WTC11 (cell line): ENCODE measurements around the gene EHMT1. TPM values are rescaled to one million over a fixed set of nuclear protein-coding genes. Genes with fewer than 3 reads are reported as not detected.

Experiments
- ATAC-seq: fragments of 200-7000 bp; cut with Tn5 transposase; 2 replicates; pipeline ENCODE4 v1.10.0; 2021; ENCODE audit warnings: mild to moderate bottlenecking, moderate library complexity
- CTCF ChIA-PET: fragments of 300-600 bp; sonication (Branson Sonifier 250); formaldehyde crosslinking; loops from one replicate; lab custom pipeline; 2021; ENCODE audit warnings: antibody characterized with exemption; lab: Charles Lee
- POLR2A ChIA-PET: fragments of 350-600 bp; sonication (Branson Sonifier 250); formaldehyde crosslinking; loops from one replicate; lab custom pipeline; 2021; ENCODE audit warnings: antibody characterized with exemption; lab: Charles Lee
- DNase-seq: peaks from one replicate; pipeline ENCODE4 v3.0.0; 2021; ENCODE audit warnings: low spot score
- H3K27ac Mint-ChIP-seq: 2 replicates; pipeline ENCODE4 v1.8.0; 2021; ENCODE audit warnings: mixed read lengths
- H3K27me3 Mint-ChIP-seq: 2 replicates; pipeline ENCODE4 v1.8.0; 2021; ENCODE audit warnings: low read depth, mild to moderate bottlenecking, moderate library complexity, mixed read lengths
- H3K36me3 Mint-ChIP-seq: 2 replicates; pipeline ENCODE4 v1.8.0; 2021; ENCODE audit warnings: mixed read lengths
- H3K4me1 Mint-ChIP-seq: 2 replicates; pipeline ENCODE4 v1.8.0; 2022; ENCODE audit warnings: mixed read lengths
- H3K4me3 Mint-ChIP-seq: 2 replicates; pipeline ENCODE4 v1.8.0; 2021; ENCODE audit warnings: mild to moderate bottlenecking, moderate library complexity, mixed read lengths
- H3K9me3 Mint-ChIP-seq: 2 replicates; pipeline ENCODE4 v1.8.0; 2021; ENCODE audit warnings: mixed read lengths
- CBFB ChIP-seq: sonication (generic); formaldehyde crosslinking; IDR thresholded peaks from 2 replicates; pipeline ENCODE4 v1.8.1; 2022; ENCODE audit warnings: mild to moderate bottlenecking, low read depth, missing genetic modification reagents
- ELF4 ChIP-seq: sonication (generic); formaldehyde crosslinking; IDR thresholded peaks from 2 replicates; pipeline ENCODE4 v1.8.1; 2022; ENCODE audit warnings: low read depth, mild to moderate bottlenecking, moderate library complexity, missing genetic modification reagents
- EMX1 ChIP-seq: fragments of 250-450 bp; sonication (Bioruptor Pico); IDR thresholded peaks from 2 replicates; pipeline ENCODE4 v1.8.0; 2021; ENCODE audit warnings: mild to moderate bottlenecking
- ERG ChIP-seq: fragments of 250-450 bp; sonication (Bioruptor Pico); IDR thresholded peaks from 2 replicates; pipeline ENCODE4 v1.8.0; 2021; ENCODE audit warnings: mild to moderate bottlenecking
- ESRRA ChIP-seq: sonication (generic); formaldehyde crosslinking; IDR thresholded peaks from 2 replicates; pipeline ENCODE4 v1.8.1; 2022; ENCODE audit warnings: mild to moderate bottlenecking, missing genetic modification reagents, borderline replicate concordance
- FOXK1 ChIP-seq: sonication (generic); formaldehyde crosslinking; IDR thresholded peaks from 2 replicates; pipeline ENCODE4 v1.8.0; 2022; ENCODE audit warnings: mild to moderate bottlenecking, moderate library complexity, missing genetic modification reagents
- GABPB1 ChIP-seq: sonication (generic); formaldehyde crosslinking; IDR thresholded peaks from 2 replicates; pipeline ENCODE4 v1.8.1; 2023; ENCODE audit warnings: mild to moderate bottlenecking, missing genetic modification reagents
- GRHL2 ChIP-seq: fragments of 250-450 bp; sonication (Bioruptor Pico); IDR thresholded peaks from 2 replicates; pipeline ENCODE4 v1.8.0; 2022; ENCODE audit warnings: mild to moderate bottlenecking, moderate library complexity; ENCODE audit not compliant: insufficient replicate concordance, severe bottlenecking
- GTF2I ChIP-seq: fragments of 250-450 bp; sonication (Bioruptor Pico); conservative IDR thresholded peaks from 2 replicates; pipeline ENCODE4 v1.4.0; 2021; ENCODE audit warnings: mild to moderate bottlenecking
- MAX ChIP-seq: sonication (generic); formaldehyde crosslinking; IDR thresholded peaks from 2 replicates; pipeline ENCODE4 v1.8.0; 2022; ENCODE audit warnings: mild to moderate bottlenecking, missing genetic modification reagents
- MXD4 ChIP-seq: fragments of 250-450 bp; sonication (Bioruptor Pico); IDR thresholded peaks from 2 replicates; pipeline ENCODE4 v1.8.0; 2021; ENCODE audit warnings: mild to moderate bottlenecking, moderate library complexity, borderline replicate concordance
- MYBL2 ChIP-seq: sonication (generic); formaldehyde crosslinking; IDR thresholded peaks from 2 replicates; pipeline ENCODE4 v1.8.1; 2023; ENCODE audit warnings: mild to moderate bottlenecking, moderate library complexity, missing genetic modification reagents
- OVOL2 ChIP-seq: fragments of 250-450 bp; sonication (Bioruptor Pico); IDR thresholded peaks from 2 replicates; pipeline ENCODE4 v1.9.0; 2021; ENCODE audit warnings: mild to moderate bottlenecking, borderline replicate concordance
- SMAD3 ChIP-seq: sonication (generic); formaldehyde crosslinking; IDR thresholded peaks from 2 replicates; pipeline ENCODE4 v1.8.0; 2022; ENCODE audit warnings: missing genetic modification reagents, mild to moderate bottlenecking, borderline replicate concordance
- SOX15 ChIP-seq: fragments of 250-450 bp; sonication (Bioruptor Pico); IDR thresholded peaks from 2 replicates; pipeline ENCODE4 v1.9.0; 2021; ENCODE audit warnings: mild to moderate bottlenecking
- TP53 ChIP-seq: sonication (generic); formaldehyde crosslinking; IDR thresholded peaks from 2 replicates; pipeline ENCODE4 v1.8.1; 2023; ENCODE audit warnings: mild to moderate bottlenecking, missing genetic modification reagents
- ZBTB21 ChIP-seq: sonication (generic); formaldehyde crosslinking; IDR thresholded peaks from 2 replicates; pipeline ENCODE4 v1.8.1; 2023; ENCODE audit warnings: mild to moderate bottlenecking, missing genetic modification reagents, borderline replicate concordance
- ZNF281 ChIP-seq: sonication (generic); formaldehyde crosslinking; IDR thresholded peaks from 2 replicates; pipeline ENCODE4 v1.8.0; 2023; ENCODE audit warnings: mild to moderate bottlenecking, missing genetic modification reagents
- ZNF423 ChIP-seq: fragments of 250-450 bp; sonication (Bioruptor Pico); IDR thresholded peaks from 2 replicates; pipeline ENCODE4 v2.1.2; 2022; ENCODE audit warnings: mild to moderate bottlenecking, moderate library complexity
- ZNF425 ChIP-seq: fragments of 250-450 bp; sonication (Bioruptor Pico); conservative IDR thresholded peaks from 2 replicates; pipeline ENCODE4 v1.9.0; 2021; ENCODE audit warnings: mild to moderate bottlenecking
- total RNA-seq: library from RNA; stranded (reverse); gene quantifications from 3 replicates; pipeline ENCODE4 v1.2.3, GENCODE V29; 2021
- TF ChIP-seq, protein P1 (sequence below): sonication (generic); formaldehyde crosslinking; IDR thresholded peaks from 2 replicates; pipeline ENCODE4 v1.8.0; 2022; ENCODE audit warnings: mild to moderate bottlenecking, missing genetic modification reagents
- TF ChIP-seq, protein P2 (sequence below): sonication (generic); formaldehyde crosslinking; IDR thresholded peaks from 2 replicates; pipeline ENCODE4 v1.8.0; 2022; ENCODE audit warnings: mild to moderate bottlenecking, missing genetic modification reagents
- TF ChIP-seq, protein P3 (sequence below): sonication (generic); formaldehyde crosslinking; conservative IDR thresholded peaks from 2 replicates; pipeline ENCODE4 v1.8.1; 2022; ENCODE audit warnings: mild to moderate bottlenecking, missing genetic modification reagents
- TF ChIP-seq, protein P4 (sequence below): sonication (generic); formaldehyde crosslinking; IDR thresholded peaks from 2 replicates; pipeline ENCODE4 v1.8.1; 2023; ENCODE audit warnings: mild to moderate bottlenecking, missing genetic modification reagents, moderate library complexity

The EHMT1 gene
- total RNA-seq, 1 experiment from 2014 or later: 170 TPM

DNA sequence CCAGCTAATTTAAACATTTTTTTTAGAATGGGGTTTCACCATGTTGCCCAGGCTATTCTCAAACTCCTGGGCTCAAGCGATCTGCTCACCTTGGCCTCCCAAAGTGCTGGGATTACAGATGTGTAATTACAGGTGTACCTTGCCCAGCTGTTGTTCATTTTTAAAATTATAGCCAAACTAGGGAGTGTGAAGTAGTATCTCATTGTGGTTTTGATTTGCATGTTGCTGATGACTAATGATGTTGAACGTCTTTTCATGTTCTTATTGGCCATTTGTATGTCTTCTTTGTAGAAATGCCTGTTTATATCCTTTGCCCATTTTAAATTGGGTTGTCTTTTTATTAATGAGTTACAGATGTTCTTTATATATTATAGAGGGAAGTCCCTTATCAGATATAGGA, 31.5 kb downstream of the EHMT1 start:
- no peak overlapping the region for H3K27ac Mint-ChIP-seq
- ChIA-PET CTCF (no interaction called here), POLR2A (no interaction called here)
- H3K9me3 Mint-ChIP-seq: no peaks in the 10 kb centered on the region
- ATAC-seq (no peak), DNase-seq (no peak)
- no peaks in the 10 kb centered on the region for H3K27me3 Mint-ChIP-seq
- no peak for TF ChIP-seq ZNF425 (CRISPR knock-in tag)
- TF ChIP-seq GABPB1: no peak
- TF ChIP-seq, protein P1, sequence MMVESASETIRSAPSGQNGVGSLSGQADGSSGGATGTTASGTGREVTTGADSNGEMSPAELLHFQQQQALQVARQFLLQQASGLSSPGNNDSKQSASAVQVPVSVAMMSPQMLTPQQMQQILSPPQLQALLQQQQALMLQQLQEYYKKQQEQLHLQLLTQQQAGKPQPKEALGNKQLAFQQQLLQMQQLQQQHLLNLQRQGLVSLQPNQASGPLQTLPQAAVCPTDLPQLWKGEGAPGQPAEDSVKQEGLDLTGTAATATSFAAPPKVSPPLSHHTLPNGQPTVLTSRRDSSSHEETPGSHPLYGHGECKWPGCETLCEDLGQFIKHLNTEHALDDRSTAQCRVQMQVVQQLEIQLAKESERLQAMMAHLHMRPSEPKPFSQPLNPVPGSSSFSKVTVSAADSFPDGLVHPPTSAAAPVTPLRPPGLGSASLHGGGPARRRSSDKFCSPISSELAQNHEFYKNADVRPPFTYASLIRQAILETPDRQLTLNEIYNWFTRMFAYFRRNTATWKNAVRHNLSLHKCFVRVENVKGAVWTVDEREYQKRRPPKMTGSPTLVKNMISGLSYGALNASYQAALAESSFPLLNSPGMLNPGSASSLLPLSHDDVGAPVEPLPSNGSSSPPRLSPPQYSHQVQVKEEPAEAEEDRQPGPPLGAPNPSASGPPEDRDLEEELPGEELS (CRISPR knock-in tag): no peak
- TF ChIP-seq TP53 (CRISPR knock-in tag): no peak
- no peak for TF ChIP-seq ZBTB21 (CRISPR knock-in tag)
- no peak for TF ChIP-seq ZNF281 (CRISPR knock-in tag)
- TF ChIP-seq FOXK1 (CRISPR knock-in tag): no peak
- TF ChIP-seq CBFB (CRISPR knock-in tag): no peak
- no peak for TF ChIP-seq MAX (CRISPR knock-in tag)
- no peak for TF ChIP-seq ELF4 (CRISPR knock-in tag)
- no peak for TF ChIP-seq ESRRA
- TF ChIP-seq ERG (CRISPR knock-in tag): no peak
- no peak for TF ChIP-seq MYBL2 (CRISPR knock-in tag)
- TF ChIP-seq GRHL2: no peak
- TF ChIP-seq SMAD3 (CRISPR knock-in tag): no peak
- no peak for TF ChIP-seq OVOL2 (CRISPR knock-in tag)
- TF ChIP-seq MXD4 (CRISPR knock-in tag): no peak
- no peak overlapping the region for H3K4me3 Mint-ChIP-seq
- H3K36me3 Mint-ChIP-seq: peaks cover 20% of the 10 kb centered on the region
- peaks cover 31% of the 10 kb centered on the region for H3K4me1 Mint-ChIP-seq

GRCh38 chr9:137650779-137651178, 32.0 kb downstream of the EHMT1 start:
- ChIA-PET POLR2A (no interaction called here), CTCF (no interaction called here)
- Mint-ChIP-seq H3K4me1 (peaks cover 32% of the 10 kb centered on the region), H3K4me3 (no peak overlapping the region), H3K27ac (peak overlapping the region; percentile 27; the same call in 1 of the 2 replicates), H3K9me3 (no peaks in the 10 kb centered on the region), H3K36me3 (peaks cover 17% of the 10 kb centered on the region), H3K27me3 (no peaks in the 10 kb centered on the region)
- TF ChIP-seq, protein P2, sequence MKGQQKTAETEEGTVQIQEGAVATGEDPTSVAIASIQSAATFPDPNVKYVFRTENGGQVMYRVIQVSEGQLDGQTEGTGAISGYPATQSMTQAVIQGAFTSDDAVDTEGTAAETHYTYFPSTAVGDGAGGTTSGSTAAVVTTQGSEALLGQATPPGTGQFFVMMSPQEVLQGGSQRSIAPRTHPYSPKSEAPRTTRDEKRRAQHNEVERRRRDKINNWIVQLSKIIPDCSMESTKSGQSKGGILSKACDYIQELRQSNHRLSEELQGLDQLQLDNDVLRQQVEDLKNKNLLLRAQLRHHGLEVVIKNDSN (CRISPR knock-in tag): no peak
- TF ChIP-seq EMX1 (CRISPR knock-in tag) (no peak), CBFB (CRISPR knock-in tag) (no peak), ZNF423 (CRISPR knock-in tag) (no peak), GTF2I (no peak), SOX15 (CRISPR knock-in tag) (no peak)
- TF ChIP-seq, protein P3, sequence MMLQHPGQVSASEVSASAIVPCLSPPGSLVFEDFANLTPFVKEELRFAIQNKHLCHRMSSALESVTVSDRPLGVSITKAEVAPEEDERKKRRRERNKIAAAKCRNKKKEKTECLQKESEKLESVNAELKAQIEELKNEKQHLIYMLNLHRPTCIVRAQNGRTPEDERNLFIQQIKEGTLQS: no peak
- TF ChIP-seq, protein P4, sequence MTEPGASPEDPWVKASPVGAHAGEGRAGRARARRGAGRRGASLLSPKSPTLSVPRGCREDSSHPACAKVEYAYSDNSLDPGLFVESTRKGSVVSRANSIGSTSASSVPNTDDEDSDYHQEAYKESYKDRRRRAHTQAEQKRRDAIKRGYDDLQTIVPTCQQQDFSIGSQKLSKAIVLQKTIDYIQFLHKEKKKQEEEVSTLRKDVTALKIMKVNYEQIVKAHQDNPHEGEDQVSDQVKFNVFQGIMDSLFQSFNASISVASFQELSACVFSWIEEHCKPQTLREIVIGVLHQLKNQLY (CRISPR knock-in tag): no peak
- no peak for ATAC-seq
- no peak for DNase-seq
